ENCODE data around the gene SH3RF3. TPM values are rescaled to one million over a fixed set of nuclear protein-coding genes. Genes with fewer than 3 reads are reported as not detected.

The SH3RF3 gene
- total RNA-seq, 1 donor from 2014 or later: 10.8 TPM

DNA sequence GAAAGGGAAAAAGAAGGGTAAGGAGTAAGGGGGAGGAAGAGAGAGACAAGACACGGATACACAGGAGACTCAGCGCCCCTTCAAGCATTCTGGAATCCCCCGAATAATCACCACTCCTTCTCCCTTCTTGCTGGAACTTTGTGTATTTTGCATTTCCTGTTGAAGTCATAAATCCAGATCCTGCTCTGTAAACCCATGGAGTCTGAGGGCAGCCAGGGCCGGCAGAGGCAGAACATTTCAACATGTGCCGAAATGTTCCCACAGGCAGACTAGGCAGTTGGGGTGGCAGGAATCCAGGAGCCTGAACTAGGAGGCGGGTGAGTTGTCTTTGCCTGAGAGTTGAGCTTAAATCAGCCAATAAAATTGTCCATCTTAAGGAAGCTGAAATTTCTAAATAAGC lies 193.1 kb downstream of the SH3RF3 start:
- peaks cover 92% of the 10 kb centered on the region for H3K4me1 ChIP-seq
- H3K27me3 ChIP-seq: no peaks in the 10 kb centered on the region
- intact Hi-C loops (cut with DNase I): no loop called here
- no peaks in the 10 kb centered on the region for H3K36me3 ChIP-seq
- H3K4me3 ChIP-seq: no peak overlapping the region
- DNase-seq (ENCODE audit: extremely low spot score in 2 of 2): peak in 1 of 2 donors; percentile 97
- H3K27ac ChIP-seq: peak overlapping the region; percentile 71
- H3K9me3 ChIP-seq: no peaks in the 10 kb centered on the region
- TF ChIP-seq, protein P1, sequence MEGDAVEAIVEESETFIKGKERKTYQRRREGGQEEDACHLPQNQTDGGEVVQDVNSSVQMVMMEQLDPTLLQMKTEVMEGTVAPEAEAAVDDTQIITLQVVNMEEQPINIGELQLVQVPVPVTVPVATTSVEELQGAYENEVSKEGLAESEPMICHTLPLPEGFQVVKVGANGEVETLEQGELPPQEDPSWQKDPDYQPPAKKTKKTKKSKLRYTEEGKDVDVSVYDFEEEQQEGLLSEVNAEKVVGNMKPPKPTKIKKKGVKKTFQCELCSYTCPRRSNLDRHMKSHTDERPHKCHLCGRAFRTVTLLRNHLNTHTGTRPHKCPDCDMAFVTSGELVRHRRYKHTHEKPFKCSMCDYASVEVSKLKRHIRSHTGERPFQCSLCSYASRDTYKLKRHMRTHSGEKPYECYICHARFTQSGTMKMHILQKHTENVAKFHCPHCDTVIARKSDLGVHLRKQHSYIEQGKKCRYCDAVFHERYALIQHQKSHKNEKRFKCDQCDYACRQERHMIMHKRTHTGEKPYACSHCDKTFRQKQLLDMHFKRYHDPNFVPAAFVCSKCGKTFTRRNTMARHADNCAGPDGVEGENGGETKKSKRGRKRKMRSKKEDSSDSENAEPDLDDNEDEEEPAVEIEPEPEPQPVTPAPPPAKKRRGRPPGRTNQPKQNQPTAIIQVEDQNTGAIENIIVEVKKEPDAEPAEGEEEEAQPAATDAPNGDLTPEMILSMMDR (IDR thresholded peaks at IDR 0.05): no peak
- TF ChIP-seq POLR2A (IDR thresholded peaks at IDR 0.05): no peak
- peak; percentile 74 to 94 for TF ChIP-seq POLR2AphosphoS5 (IDR thresholded peaks at IDR 0.05; ENCODE audit: insufficient read depth in 1 of 2, low read depth in 1 of 2)

DNA sequence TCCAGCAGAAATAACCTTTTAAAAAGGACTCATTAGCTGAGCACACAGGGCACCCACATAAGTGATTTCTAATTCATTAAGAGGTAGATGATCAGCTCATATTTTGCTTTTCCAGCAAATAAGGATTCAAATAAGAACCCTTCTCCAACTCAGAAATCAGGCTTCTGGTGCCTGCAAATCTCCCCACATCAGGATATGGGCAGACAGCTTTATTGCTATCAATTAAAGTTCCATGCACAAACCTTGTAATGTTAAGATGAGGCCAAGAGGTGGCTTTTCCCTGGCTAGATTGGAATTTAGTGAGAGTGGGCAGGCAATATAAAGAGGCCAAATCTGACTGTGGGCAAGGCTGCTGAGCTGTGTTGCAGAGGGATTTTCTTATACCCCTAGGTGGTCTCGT lies 193.6 kb downstream of the SH3RF3 start:
- Histone ChIP-seq H3K4me3 (no peak overlapping the region), H3K27me3 (no peaks in the 10 kb centered on the region), H3K4me1 (peaks cover 87% of the 10 kb centered on the region), H3K9me3 (no peaks in the 10 kb centered on the region), H3K27ac (peak overlapping the region; percentile 47), H3K36me3 (no peaks in the 10 kb centered on the region)
- intact Hi-C loops (cut with DNase I): no loop called here
- DNase-seq (ENCODE audit: extremely low spot score in 2 of 2): no peak
- TF ChIP-seq POLR2AphosphoS5 (IDR thresholded peaks at IDR 0.05; ENCODE audit: insufficient read depth in 1 of 2, low read depth in 1 of 2) (no peak), POLR2A (IDR thresholded peaks at IDR 0.05) (no peak)
- TF ChIP-seq, protein P1 (IDR thresholded peaks at IDR 0.05): no peak

DNA sequence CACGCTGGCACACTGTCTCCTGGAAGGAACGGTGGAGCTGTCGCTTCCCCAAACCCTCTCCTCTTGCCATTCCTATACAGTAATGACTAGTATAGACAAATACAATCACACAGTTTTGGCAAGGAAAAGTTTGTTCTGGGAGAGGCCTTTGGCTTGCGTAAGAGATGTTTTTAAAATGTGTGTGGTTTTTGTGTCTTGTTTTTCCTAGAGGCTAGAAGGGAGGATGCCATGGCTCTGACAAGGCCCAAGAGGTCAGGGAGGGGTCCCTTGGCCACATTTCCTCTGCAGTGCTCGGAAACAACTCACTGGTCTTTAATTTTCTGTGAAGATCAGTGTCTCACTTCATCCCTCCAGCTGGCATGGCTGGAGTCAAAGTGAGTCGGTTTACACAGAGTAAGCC lies 195.9 kb downstream of the SH3RF3 start:
- no peaks in the 10 kb centered on the region for H3K9me3 ChIP-seq
- no peak overlapping the region for H3K4me3 ChIP-seq
- H3K27me3 ChIP-seq: no peaks in the 10 kb centered on the region
- H3K27ac ChIP-seq: peak overlapping the region; percentile 43
- TF ChIP-seq POLR2A (IDR thresholded peaks at IDR 0.05) (no peak), POLR2AphosphoS5 (IDR thresholded peaks at IDR 0.05; ENCODE audit: insufficient read depth in 1 of 2, low read depth in 1 of 2) (peak; percentile 40 to 92)
- TF ChIP-seq, protein P1 (IDR thresholded peaks at IDR 0.05): peak in 1 of 3 experiments; percentile 6
- H3K4me1 ChIP-seq: peaks cover 67% of the 10 kb centered on the region
- intact Hi-C loops (cut with DNase I): no loop called here
- no peaks in the 10 kb centered on the region for H3K36me3 ChIP-seq
- DNase-seq (ENCODE audit: extremely low spot score in 2 of 2): peak in 1 of 2 donors; percentile 95

DNA sequence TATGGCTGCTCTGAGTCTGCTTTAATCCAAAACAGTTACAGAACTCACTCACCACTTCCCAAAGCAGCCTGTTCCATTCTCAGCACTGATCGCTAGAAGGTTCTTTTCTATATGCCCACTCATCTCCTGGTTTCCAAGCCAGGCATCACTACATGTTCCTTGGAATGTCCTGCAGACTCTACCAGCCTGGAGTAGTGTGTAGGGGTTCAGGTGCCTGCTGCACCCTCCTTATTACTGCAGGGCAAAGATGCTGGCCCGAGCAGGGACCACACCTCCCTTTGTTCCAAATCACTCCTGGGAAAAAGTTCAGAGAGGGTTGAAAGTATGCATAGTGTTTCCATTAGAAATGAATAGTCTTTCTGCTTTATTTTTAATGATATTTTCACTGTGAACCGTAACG lies 196.6 kb downstream of the SH3RF3 start:
- H3K4me1 ChIP-seq: peaks cover 62% of the 10 kb centered on the region
- no peaks in the 10 kb centered on the region for H3K9me3 ChIP-seq
- no peaks in the 10 kb centered on the region for H3K36me3 ChIP-seq
- intact Hi-C loops (cut with DNase I): no loop called here
- peak overlapping the region; percentile 43 for H3K27ac ChIP-seq
- H3K27me3 ChIP-seq: no peaks in the 10 kb centered on the region
- TF ChIP-seq, protein P1 (IDR thresholded peaks at IDR 0.05): no peak
- TF ChIP-seq POLR2A (IDR thresholded peaks at IDR 0.05): no peak
- no peak for TF ChIP-seq POLR2AphosphoS5 (IDR thresholded peaks at IDR 0.05; ENCODE audit: insufficient read depth in 1 of 2, low read depth in 1 of 2)
- DNase-seq (ENCODE audit: extremely low spot score in 2 of 2): no peak
- H3K4me3 ChIP-seq: no peak overlapping the region

DNA sequence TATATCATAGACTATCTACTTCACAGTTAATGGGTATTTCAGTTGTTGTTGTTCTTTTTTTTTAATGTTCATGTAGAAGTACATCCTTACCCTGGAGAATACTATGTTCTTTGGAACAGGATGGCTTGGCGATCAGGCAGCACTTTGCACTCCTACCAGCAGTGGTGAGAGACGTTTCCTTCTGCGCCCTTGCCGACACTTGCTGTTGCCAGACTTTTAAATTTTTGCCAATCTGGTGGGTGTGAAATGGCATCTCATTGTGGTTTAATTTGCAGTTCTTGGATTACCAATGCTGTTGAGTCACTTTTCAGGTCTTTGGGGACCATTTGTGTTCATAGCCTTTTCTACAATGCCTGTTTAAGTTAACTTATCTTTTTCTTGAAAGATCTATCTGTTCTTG lies 197.3 kb downstream of the SH3RF3 start:
- no peaks in the 10 kb centered on the region for H3K27me3 ChIP-seq
- H3K27ac ChIP-seq: no peak overlapping the region
- intact Hi-C loops (cut with DNase I): no loop called here
- no peaks in the 10 kb centered on the region for H3K36me3 ChIP-seq
- no peak overlapping the region for H3K4me3 ChIP-seq
- no peak for DNase-seq (ENCODE audit: extremely low spot score in 2 of 2)
- H3K9me3 ChIP-seq: no peaks in the 10 kb centered on the region
- peaks cover 62% of the 10 kb centered on the region for H3K4me1 ChIP-seq
- TF ChIP-seq POLR2A (IDR thresholded peaks at IDR 0.05): no peak
- TF ChIP-seq, protein P1 (IDR thresholded peaks at IDR 0.05): no peak
- no peak for TF ChIP-seq POLR2AphosphoS5 (IDR thresholded peaks at IDR 0.05; ENCODE audit: insufficient read depth in 1 of 2, low read depth in 1 of 2)

All from vagina (tissue), 2 donors.